Caco-2 (cell line): Measurements from ENCODE around the gene SEMA6B. TPM values are rescaled to one million over a fixed set of nuclear protein-coding genes. Genes with fewer than 3 reads are reported as not detected.
A peak's percentile ranks its signal among the peaks of the same experiment; 100 is the strongest.

ENCODE experiments used
- BruUV-seq: library from RNA; stranded (reverse); fragments of 400-500 nt; replicated peaks from 2 replicates; lab custom pipeline; 2021; lab: Mats Ljungman, UMichigan
- CTCF ChIA-PET: fragments of 300-600 bp; sonication (Branson Sonifier 250); formaldehyde crosslinking; loops from one replicate; lab custom pipeline; 2022; ENCODE audit warnings: antibody characterized with exemption; lab: Charles Lee
- POLR2A ChIA-PET: fragments of 300-600 bp; sonication (Branson Sonifier 250); formaldehyde crosslinking; loops from one replicate; lab custom pipeline; 2022; ENCODE audit warnings: antibody characterized with exemption; lab: Charles Lee
- DNase-seq, 2 experiments: peaks; one replicate each; pipeline versions ENCODE4 v3.0.0 to v3.0.0-alpha.2; 2020 to 2022
- H3K27me3 ChIP-seq: replicated peaks from 2 replicates; pipeline ENCODE4 v1.6.0; 2011; ENCODE audit warnings: low read length; ENCODE audit not compliant: control insufficient read depth, insufficient read depth
- H3K36me3 ChIP-seq: 2 replicates; pipeline ENCODE4 v1.5.1; 2011; ENCODE audit warnings: low read length; ENCODE audit not compliant: control insufficient read depth, insufficient read depth
- H3K4me1 ChIP-seq: fragments of 250-450 bp; sonication (Bioruptor Pico); 2 replicates; pipeline ENCODE4 v1.5.1; 2020; ENCODE audit warnings: mild to moderate bottlenecking
- H3K4me3 ChIP-seq: 2 replicates; pipeline ENCODE4 v1.5.1; 2011; ENCODE audit warnings: low read depth, mild to moderate bottlenecking, control low read depth, low read length
- H3K9me3 ChIP-seq: fragments of 250-450 bp; sonication (Bioruptor Pico); 2 replicates; pipeline ENCODE4 v1.5.1; 2020; ENCODE audit warnings: mild to moderate bottlenecking, moderate library complexity
- H3K27ac Mint-ChIP-seq: one replicate; pipeline ENCODE4 v1.8.0; 2022; ENCODE audit warnings: mixed read lengths; ENCODE audit not compliant: unreplicated experiment
- H3K27me3 Mint-ChIP-seq: one replicate; pipeline ENCODE4 v1.8.0; 2022; ENCODE audit warnings: mixed read lengths; ENCODE audit not compliant: insufficient read depth, unreplicated experiment
- H3K36me3 Mint-ChIP-seq: one replicate; pipeline ENCODE4 v1.8.0; 2022; ENCODE audit warnings: mild to moderate bottlenecking, mixed read lengths; ENCODE audit not compliant: insufficient read depth, unreplicated experiment
- H3K4me1 Mint-ChIP-seq: one replicate; pipeline ENCODE4 v1.8.0; 2022; ENCODE audit warnings: low read depth, mixed read lengths; ENCODE audit not compliant: unreplicated experiment
- H3K4me3 Mint-ChIP-seq: one replicate; pipeline ENCODE4 v1.8.0; 2022; ENCODE audit warnings: mild to moderate bottlenecking, moderate library complexity, mixed read lengths; ENCODE audit not compliant: unreplicated experiment
- H3K9me3 Mint-ChIP-seq: one replicate; pipeline ENCODE4 v1.8.0; 2022; ENCODE audit warnings: mixed read lengths; ENCODE audit not compliant: unreplicated experiment
- CTCF ChIP-seq, 2 experiments: fragments of 200-600 bp in 1 of 2; IDR thresholded peaks; 1 replicate in 1 of 2; 2 replicates in 1 of 2; pipeline versions ENCODE4 v1.5.1 to v1.8.0; 2011 to 2022; ENCODE audit warnings: antibody characterized with exemption in 1 of 2, control low read depth in 1 of 2, inconsistent platforms in 1 of 2, low read depth in 1 of 2, low read length in 1 of 2, mild to moderate bottlenecking in 1 of 2, moderate library complexity in 1 of 2; ENCODE audit not compliant: insufficient read depth in 1 of 2, severe bottlenecking in 1 of 2, unreplicated experiment in 1 of 2
- intact Hi-C: fragments of 100-400 bp; cut with micrococcal nuclease; formaldehyde crosslinking; loops from one replicate; pipeline ENCODE4 v1.10.0; 2022; ENCODE audit not compliant: unreplicated experiment
- total RNA-seq: library from RNA; stranded (reverse); gene quantifications from 2 replicates; pipeline ENCODE4 v1.2.3, GENCODE V29; 2022

SEMA6B gene
- total RNA-seq, 1 experiment from 2014 or later, result 0.39 TPM

GRCh38 chr19:4510435-4511255, 48.8 kb downstream of the SEMA6B start:
- Mint-ChIP-seq H3K4me3 (no peak overlapping the region), H3K9me3 (no peaks in the 10 kb centered on the region), H3K36me3 (peaks cover 27% of the 10 kb centered on the region), H3K4me1 (no peaks in the 10 kb centered on the region), H3K27ac (no peak overlapping the region), H3K27me3 (no peaks in the 10 kb centered on the region)
- Histone ChIP-seq H3K36me3 (no peaks in the 10 kb centered on the region), H3K4me1 (no peaks in the 10 kb centered on the region), H3K27me3 (no peaks in the 10 kb centered on the region), H3K9me3 (no peaks in the 10 kb centered on the region), H3K4me3 (no peak overlapping the region)
- TF ChIP-seq CTCF (IDR thresholded peaks at IDR 0.05; ENCODE audit: insufficient read depth in 1 of 2, low read depth in 1 of 2, low read length in 1 of 2, severe bottlenecking in 1 of 2, unreplicated experiment in 1 of 2), result no peak
- POLR2A ChIA-PET, result no interaction called here
- CTCF ChIA-PET, result no interaction called here
- no TSS peak for BruUV-seq
- no peak for DNase-seq
- intact Hi-C loops, result no loop called here

DNA sequence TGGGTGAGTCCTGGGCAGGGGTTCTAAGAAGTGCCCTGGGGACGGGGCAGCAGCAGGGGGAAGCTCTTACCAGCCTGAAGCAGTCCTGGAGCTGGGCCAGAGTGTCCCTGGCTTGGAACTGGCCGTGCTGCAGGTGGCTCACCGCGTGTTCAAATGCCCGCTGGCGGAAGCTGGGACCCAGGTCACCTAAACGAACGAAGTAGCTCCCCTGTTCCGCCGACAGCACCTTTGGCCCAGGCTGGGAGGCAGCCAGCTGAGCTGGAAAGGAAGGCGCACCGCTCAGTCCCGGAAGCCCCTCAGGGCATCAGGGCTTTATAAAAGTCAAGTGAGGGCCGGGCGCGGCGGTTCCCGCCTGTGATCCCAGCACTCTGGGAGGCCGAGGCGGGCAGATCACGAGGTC, 50.8 kb downstream of the SEMA6B start:
- Histone ChIP-seq H3K36me3 (no peaks in the 10 kb centered on the region), H3K9me3 (no peaks in the 10 kb centered on the region), H3K4me1 (no peaks in the 10 kb centered on the region), H3K4me3 (no peak overlapping the region), H3K27me3 (no peaks in the 10 kb centered on the region)
- H3K4me3 Mint-ChIP-seq, result no peak overlapping the region
- BruUV-seq, result no TSS peak
- peaks cover 41% of the 10 kb centered on the region for H3K36me3 Mint-ChIP-seq
- TF ChIP-seq CTCF (IDR thresholded peaks at IDR 0.05; ENCODE audit: insufficient read depth in 1 of 2, low read depth in 1 of 2, low read length in 1 of 2, severe bottlenecking in 1 of 2, unreplicated experiment in 1 of 2), result no peak
- peak overlapping the region; percentile 32 for H3K27ac Mint-ChIP-seq
- DNase-seq, result no peak
- CTCF ChIA-PET, result interaction anchor here (1.2 kb wide), 1 partner anchor 125 kb away, joined by 3 read pairs; no protein-coding TSS in a partner anchor
- no peaks in the 10 kb centered on the region for H3K4me1 Mint-ChIP-seq
- intact Hi-C loops, result no loop called here
- H3K27me3 Mint-ChIP-seq, result no peaks in the 10 kb centered on the region
- H3K9me3 Mint-ChIP-seq, result no peaks in the 10 kb centered on the region
- POLR2A ChIA-PET, result no interaction called here

- no peak for TF ChIP-seq CTCF (IDR thresholded peaks at IDR 0.05; ENCODE audit: insufficient read depth in 1 of 2, low read depth in 1 of 2, low read length in 1 of 2, severe bottlenecking in 1 of 2, unreplicated experiment in 1 of 2)
- Histone ChIP-seq H3K36me3 (no peaks in the 10 kb centered on the region), H3K27me3 (no peaks in the 10 kb centered on the region), H3K9me3 (no peaks in the 10 kb centered on the region), H3K4me3 (no peak overlapping the region), H3K4me1 (no peaks in the 10 kb centered on the region)
- no peak overlapping the region for H3K4me3 Mint-ChIP-seq
- H3K9me3 Mint-ChIP-seq, result no peaks in the 10 kb centered on the region
- H3K4me1 Mint-ChIP-seq, result no peaks in the 10 kb centered on the region
- H3K27ac Mint-ChIP-seq, result no peak overlapping the region
- peaks cover 41% of the 10 kb centered on the region for H3K36me3 Mint-ChIP-seq
- H3K27me3 Mint-ChIP-seq, result no peaks in the 10 kb centered on the region
- ChIA-PET POLR2A (no interaction called here), CTCF (interaction anchor here (1.2 kb wide), 1 partner anchor 126 kb away, joined by 3 read pairs; no protein-coding TSS in a partner anchor)
- BruUV-seq, result no TSS peak
- DNase-seq, result no peak
- intact Hi-C loops, result no loop called here
Measured at GRCh38 chr19:4507804-4508203, 51.7 kb downstream of the SEMA6B start.
